ENCODE measurements around the gene CHRNB2. TPM values are rescaled to one million over a fixed set of nuclear protein-coding genes. Genes with fewer than 3 reads are reported as not detected.

The CHRNB2 gene
- total RNA-seq, 2 donors from 2014 or later, result 0.18 to 0.55 TPM

DNA sequence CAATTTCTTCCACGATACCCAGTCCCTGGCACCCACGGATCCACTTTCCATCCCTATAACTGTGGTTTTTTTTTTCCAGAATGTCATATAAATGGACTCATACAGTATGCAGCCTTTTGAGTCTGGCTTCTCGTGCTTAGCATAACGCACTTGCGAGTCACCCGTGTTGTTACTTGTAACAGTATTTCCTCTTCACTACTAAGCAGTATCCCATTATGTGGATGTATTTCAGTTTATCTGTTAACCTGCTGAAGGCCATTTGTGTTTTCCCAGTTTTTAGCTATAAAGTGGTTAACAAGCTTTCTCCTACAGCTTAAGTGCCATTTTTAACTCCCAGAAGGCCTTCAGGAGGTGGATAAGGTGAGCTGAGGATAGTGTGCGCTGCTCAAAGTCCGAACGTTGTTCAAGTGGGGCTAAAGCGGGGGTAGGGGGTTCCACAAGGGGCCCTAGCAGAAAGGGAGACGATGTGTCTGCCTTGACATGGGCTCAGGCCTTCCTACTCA lies 39.6 kb downstream of the CHRNB2 start:
- H3K36me3 ChIP-seq (ENCODE audit: control insufficient read depth, insufficient read depth, low read length), result peaks cover 28% of the 10 kb centered on the region
- peaks cover 38% of the 10 kb centered on the region for H3K27me3 Mint-ChIP-seq (ENCODE audit: insufficient read depth)
- WGBS, 2 experiments (ENCODE audit: insufficient coverage in 1 of 2, insufficient read length in 1 of 2), result 22 to 26% methylated on average over 2 to 11 of the region's 11 CpGs
- H3K4me1 ChIP-seq (ENCODE audit: control insufficient read depth, insufficient read depth, low read length), result peaks cover 14% of the 10 kb centered on the region
- H3K27me3 ChIP-seq (ENCODE audit: control insufficient read depth, insufficient read depth, low read length, poor library complexity, severe bottlenecking), result no peaks in the 10 kb centered on the region
- H3K4me1 Mint-ChIP-seq, result peaks cover 42% of the 10 kb centered on the region
- peak overlapping the region; percentile 94 for H3K27ac Mint-ChIP-seq
- H3K9me3 ChIP-seq (ENCODE audit: control insufficient read depth, low read length), result no peaks in the 10 kb centered on the region
- peak overlapping the region; percentile 77 for H3K4me3 Mint-ChIP-seq
- H3K9ac ChIP-seq (ENCODE audit: extremely low read depth, low read length, poor library complexity, severe bottlenecking), result peak overlapping the region; percentile 93
- no peaks in the 10 kb centered on the region for H3K9me3 Mint-ChIP-seq
- peak overlapping the region; percentile 90 for H3K4me3 ChIP-seq (ENCODE audit: low read length)
- H3K27ac ChIP-seq (ENCODE audit: low read depth, low read length), result no peak overlapping the region
- H3K36me3 Mint-ChIP-seq (ENCODE audit: low read depth), result peaks cover 19% of the 10 kb centered on the region
- TF ChIP-seq, protein P1, sequence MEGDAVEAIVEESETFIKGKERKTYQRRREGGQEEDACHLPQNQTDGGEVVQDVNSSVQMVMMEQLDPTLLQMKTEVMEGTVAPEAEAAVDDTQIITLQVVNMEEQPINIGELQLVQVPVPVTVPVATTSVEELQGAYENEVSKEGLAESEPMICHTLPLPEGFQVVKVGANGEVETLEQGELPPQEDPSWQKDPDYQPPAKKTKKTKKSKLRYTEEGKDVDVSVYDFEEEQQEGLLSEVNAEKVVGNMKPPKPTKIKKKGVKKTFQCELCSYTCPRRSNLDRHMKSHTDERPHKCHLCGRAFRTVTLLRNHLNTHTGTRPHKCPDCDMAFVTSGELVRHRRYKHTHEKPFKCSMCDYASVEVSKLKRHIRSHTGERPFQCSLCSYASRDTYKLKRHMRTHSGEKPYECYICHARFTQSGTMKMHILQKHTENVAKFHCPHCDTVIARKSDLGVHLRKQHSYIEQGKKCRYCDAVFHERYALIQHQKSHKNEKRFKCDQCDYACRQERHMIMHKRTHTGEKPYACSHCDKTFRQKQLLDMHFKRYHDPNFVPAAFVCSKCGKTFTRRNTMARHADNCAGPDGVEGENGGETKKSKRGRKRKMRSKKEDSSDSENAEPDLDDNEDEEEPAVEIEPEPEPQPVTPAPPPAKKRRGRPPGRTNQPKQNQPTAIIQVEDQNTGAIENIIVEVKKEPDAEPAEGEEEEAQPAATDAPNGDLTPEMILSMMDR (conservative IDR thresholded peaks at IDR 0.05), result no peak
- no peak for DNase-seq

DNA sequence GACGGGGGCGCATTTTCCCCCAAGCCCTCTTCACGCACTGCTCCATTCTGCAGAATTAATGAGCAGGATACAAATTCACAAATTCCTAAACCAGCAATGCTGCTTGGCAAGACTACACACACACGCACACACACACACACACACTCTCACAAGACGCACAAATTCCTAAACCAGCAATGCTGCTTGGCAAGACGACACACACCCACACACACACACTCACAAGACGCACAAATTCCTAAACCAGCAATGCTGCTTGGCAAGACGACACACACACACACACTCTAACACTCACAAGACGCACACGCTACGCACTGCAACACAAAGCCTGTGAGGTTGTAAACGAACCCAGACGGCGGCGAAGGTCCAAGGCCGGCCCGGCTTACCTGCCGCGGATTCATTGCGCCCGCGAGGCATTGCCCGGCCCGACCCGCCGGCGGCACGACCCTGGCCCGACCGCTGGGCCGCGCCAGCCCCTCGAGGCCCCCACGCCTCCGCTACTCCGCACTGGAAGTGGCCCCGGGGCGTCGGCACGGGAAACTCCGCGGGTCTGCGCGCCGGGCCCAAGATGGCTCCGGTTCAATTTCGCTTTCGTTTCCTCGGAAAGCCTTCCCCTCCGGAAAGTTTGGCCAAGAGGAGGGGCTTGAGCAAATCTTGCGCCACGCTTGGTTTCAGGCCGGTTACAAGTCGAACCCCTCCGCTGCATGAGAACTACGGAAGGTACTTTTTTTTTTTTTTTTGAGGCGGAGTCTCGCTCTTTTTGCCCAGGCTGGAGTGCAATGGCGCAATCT lies 40.2 kb downstream of the CHRNB2 start, which contains the start of gene ADAR:
Gene ADAR, minus strand, starts transcription at position 578 of the 788 bp plus-strand sequence. Its CDS starts 180 bp downstream, at position 398.
- Mint-ChIP-seq H3K4me1 (peaks cover 42% of the 10 kb centered on the region), H3K27ac (peak within 1 kb of the TSS; percentile 95), H3K4me3 (peak within 1 kb of the TSS; percentile 77), H3K27me3 (ENCODE audit: insufficient read depth) (peaks cover 38% of the 10 kb centered on the region), H3K9me3 (no peaks in the 10 kb centered on the region), H3K36me3 (ENCODE audit: low read depth) (peaks cover 17% of the 10 kb centered on the region)
- Histone ChIP-seq H3K4me3 (ENCODE audit: low read length) (peak within 1 kb of the TSS; percentile 90), H3K36me3 (ENCODE audit: control insufficient read depth, insufficient read depth, low read length) (peaks cover 22% of the 10 kb centered on the region), H3K27me3 (ENCODE audit: control insufficient read depth, insufficient read depth, low read length, poor library complexity, severe bottlenecking) (no peaks in the 10 kb centered on the region), H3K27ac (ENCODE audit: low read depth, low read length) (peak within 1 kb of the TSS; percentile 85), H3K9me3 (ENCODE audit: control insufficient read depth, low read length) (no peaks in the 10 kb centered on the region), H3K4me1 (ENCODE audit: control insufficient read depth, insufficient read depth, low read length) (peaks cover 14% of the 10 kb centered on the region), H3K9ac (ENCODE audit: extremely low read depth, low read length, poor library complexity, severe bottlenecking) (peak within 1 kb of the TSS; percentile 93)
- 0% methylated on average over 20 to 59 of the region's 59 CpGs for WGBS, 2 experiments (ENCODE audit: insufficient coverage in 1 of 2, insufficient read length in 1 of 2)
- TF ChIP-seq, protein P1 (conservative IDR thresholded peaks at IDR 0.05), result no peak
- peak; percentile 88 for DNase-seq

DNA sequence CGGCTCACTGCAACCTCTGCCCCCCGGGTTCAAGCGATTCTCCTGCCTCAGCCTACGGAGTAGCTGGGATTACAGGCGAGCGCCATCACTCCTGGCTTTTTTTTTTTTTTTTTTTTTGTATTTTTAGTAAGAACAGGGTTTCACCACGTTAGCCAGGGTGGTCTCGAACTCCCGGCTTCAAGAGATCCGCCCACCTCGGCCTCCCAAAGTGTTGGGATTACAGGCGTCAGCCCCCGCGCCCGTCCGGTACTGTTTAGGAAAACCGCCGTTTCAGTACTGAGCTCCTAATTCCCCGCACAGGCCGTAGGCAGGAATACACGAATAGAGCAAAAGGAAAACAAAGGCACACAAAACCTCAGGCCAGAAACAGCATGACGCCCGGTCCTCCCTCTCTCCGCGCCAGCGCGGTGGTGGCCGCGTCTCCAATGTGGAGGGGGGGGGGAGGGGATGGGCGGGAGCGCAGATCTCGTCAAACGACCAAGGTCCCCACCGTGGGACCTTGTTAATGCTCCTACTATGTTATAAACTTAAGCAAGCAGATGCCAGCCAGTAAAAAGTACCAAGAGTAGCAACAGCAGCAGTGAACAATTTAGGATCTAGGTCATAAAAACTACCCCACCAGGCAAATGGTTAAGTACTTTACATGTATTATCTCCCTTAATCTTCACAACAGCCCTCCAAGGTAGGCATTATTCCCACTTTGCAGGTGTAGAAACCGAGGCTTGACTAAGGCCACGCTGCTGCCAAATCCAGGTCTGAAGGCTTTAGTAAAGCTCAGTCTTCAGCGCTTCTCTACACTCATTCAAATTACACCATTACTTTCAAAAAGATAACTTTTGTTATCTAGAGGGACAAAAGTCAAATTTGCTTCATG lies 41.1 kb downstream of the CHRNB2 start:
- H3K27ac ChIP-seq (ENCODE audit: low read depth, low read length), result peak overlapping the region; percentile 85
- H3K9ac ChIP-seq (ENCODE audit: extremely low read depth, low read length, poor library complexity, severe bottlenecking), result peak overlapping the region; percentile 93
- no peaks in the 10 kb centered on the region for H3K27me3 ChIP-seq (ENCODE audit: control insufficient read depth, insufficient read depth, low read length, poor library complexity, severe bottlenecking)
- H3K9me3 Mint-ChIP-seq, result no peaks in the 10 kb centered on the region
- H3K27ac Mint-ChIP-seq, result peak overlapping the region; percentile 95
- peaks cover 34% of the 10 kb centered on the region for H3K27me3 Mint-ChIP-seq (ENCODE audit: insufficient read depth)
- peaks cover 13% of the 10 kb centered on the region for H3K36me3 Mint-ChIP-seq (ENCODE audit: low read depth)
- peak overlapping the region; percentile 77 for H3K4me3 Mint-ChIP-seq
- DNase-seq, result peak; percentile 92
- WGBS, 2 experiments (ENCODE audit: insufficient coverage in 1 of 2, insufficient read length in 1 of 2), result 4 to 31% methylated on average over 3 to 25 of the region's 37 CpGs
- peak overlapping the region; percentile 90 for H3K4me3 ChIP-seq (ENCODE audit: low read length)
- TF ChIP-seq, protein P1 (conservative IDR thresholded peaks at IDR 0.05), result no peak
- H3K4me1 Mint-ChIP-seq, result peaks cover 42% of the 10 kb centered on the region
- no peaks in the 10 kb centered on the region for H3K9me3 ChIP-seq (ENCODE audit: control insufficient read depth, low read length)
- peaks cover 14% of the 10 kb centered on the region for H3K4me1 ChIP-seq (ENCODE audit: control insufficient read depth, insufficient read depth, low read length)
- peaks cover 15% of the 10 kb centered on the region for H3K36me3 ChIP-seq (ENCODE audit: control insufficient read depth, insufficient read depth, low read length)
